HG03565 (cell line): ENCODE data around the gene WDR54.

Experiments used
- ATAC-seq: cut with Tn5 transposase; IDR thresholded peaks from one replicate; pipeline ENCODE4 v1.9.1; 2021; ENCODE audit warnings: mild to moderate bottlenecking, moderate library complexity; ENCODE audit not compliant: unreplicated experiment

Gene WDR54

GRCh38 chr2:74421221-74421870 is at the start of gene WDR54, which contains the start of gene C2orf81:
TSS of gene WDR54 (plus strand) at chr2:74421730. CDS start at chr2:74422154, 424 bp downstream.
TSS of gene C2orf81 (minus strand) at chr2:74421619. CDS start at chr2:74421560, 59 bp downstream.
- peak; percentile 92 for ATAC-seq

GRCh38 chr2:74372674-74373073 is 48.9 kb upstream of the WDR54 start:
- ATAC-seq: no peak

GRCh38 chr2:74373221-74373676 is 48.3 kb upstream of the WDR54 start:
- no peak for ATAC-seq

- no peak for ATAC-seq
Observed at GRCh38 chr2:74373985-74374384, 47.5 kb upstream of the WDR54 start.

GRCh38 chr2:74374509-74375205 is 46.9 kb upstream of the WDR54 start:
- no peak for ATAC-seq

GRCh38 chr2:74375838-74376237 is 45.7 kb upstream of the WDR54 start:
- no peak for ATAC-seq

- ATAC-seq: no peak
Observed at GRCh38 chr2:74378007-74378406, 43.5 kb upstream of the WDR54 start.

- ATAC-seq: no peak
Observed at GRCh38 chr2:74379851-74380789, 41.4 kb upstream of the WDR54 start, which contains the start of gene DCTN1. TSS of gene DCTN1 (minus strand) at chr2:74380311. CDS start at chr2:74380037, 274 bp downstream.

GRCh38 chr2:74381751-74382150 is 39.8 kb upstream of the WDR54 start:
- no peak for ATAC-seq

GRCh38 chr2:74383254-74383653 is 38.3 kb upstream of the WDR54 start:
- no peak for ATAC-seq

GRCh38 chr2:74384051-74384450 is 37.5 kb upstream of the WDR54 start:
- ATAC-seq: no peak

- no peak for ATAC-seq
Observed at GRCh38 chr2:74385396-74385795, 36.1 kb upstream of the WDR54 start.

- no peak for ATAC-seq
Observed at GRCh38 chr2:74387346-74387745, 34.2 kb upstream of the WDR54 start.

- no peak for ATAC-seq
Observed at GRCh38 chr2:74390606-74391005, 30.9 kb upstream of the WDR54 start.

- peak; percentile 13 for ATAC-seq
Observed at GRCh38 chr2:74391209-74391579, 30.3 kb upstream of the WDR54 start.

GRCh38 chr2:74391580-74392448 is 29.7 kb upstream of the WDR54 start:
- peak; percentile 57 for ATAC-seq

GRCh38 chr2:74392449-74392743 is 29.1 kb upstream of the WDR54 start:
- no peak for ATAC-seq

- ATAC-seq: no peak
Observed at GRCh38 chr2:74393525-74393924, 28.0 kb upstream of the WDR54 start.

GRCh38 chr2:74396149-74396548 is 25.4 kb upstream of the WDR54 start:
- no peak for ATAC-seq

- ATAC-seq: no peak
Observed at GRCh38 chr2:74399785-74400184, 21.7 kb upstream of the WDR54 start.
